Testis (tissue), 3 donors: ENCODE results near the gene UCK2. TPM values are rescaled to one million over a fixed set of nuclear protein-coding genes. Genes with fewer than 3 reads are reported as not detected.

Experiments
- DNase-seq: peaks from one replicate; pipeline ENCODE4 v3.0.0-alpha.2; 2019
- H3K27ac ChIP-seq, 2 donors: fragments of 200-600 bp; sonication (generic); one replicate each; pipeline ENCODE4 v1.5.1; 2019
- H3K27me3 ChIP-seq: fragments of 200-600 bp; sonication (generic); one replicate; pipeline ENCODE4 v1.5.1; 2019
- H3K36me3 ChIP-seq: fragments of 200-600 bp; sonication (generic); one replicate; pipeline ENCODE4 v1.5.1; 2017; ENCODE audit warnings: low read depth; ENCODE audit errors: missing control alignments
- H3K4me1 ChIP-seq: fragments of 200-600 bp; sonication (generic); one replicate; pipeline ENCODE4 v1.5.1; 2019
- H3K4me3 ChIP-seq, 2 donors: fragments of 200-600 bp; sonication (generic); one replicate each; pipeline ENCODE4 v1.5.1; 2017 to 2019
- H3K9me3 ChIP-seq: fragments of 200-600 bp; sonication (generic); one replicate; pipeline ENCODE4 v1.5.1; 2017
- CTCF ChIP-seq, 3 experiments: fragments of 450-650 bp in 2 of 3; fragments of 200-600 bp in 1 of 3; sonication (generic) in 1 of 3; IDR thresholded peaks; one replicate each; pipeline ENCODE4 v1.5.1; 2016 to 2019; ENCODE audit warnings: antibody characterized with exemption in 3 of 3, mild to moderate bottlenecking in 2 of 3, moderate library complexity in 1 of 3
- POLR2A ChIP-seq: fragments of 450-650 bp; IDR thresholded peaks from one replicate; pipeline ENCODE4 v1.6.1; 2017; ENCODE audit warnings: antibody characterized with exemption, mild to moderate bottlenecking, moderate library complexity
- WGBS, 2 donors: methylation state at CpG; one replicate each; pipeline ENCODE4 v1.1.5; 2018; 5-methylcytosine and 5-hydroxymethylcytosine counted together
- intact Hi-C: fragments of 100-400 bp; cut with DNase I; formaldehyde crosslinking; loops from one replicate; pipeline ENCODE4 v1.15.1; 2023; ENCODE audit warnings: low total_unique reads
- polyA plus RNA-seq: library from polyadenylated mRNA; stranded (reverse); fragments of 350-450 nt; fragmentation: Illumina TruSeq; extraction: RNeasy Lipid Tissue Mini Kit (QIAGEN cat#74804); gene quantifications from one replicate; pipeline ENCODE4 v1.2.3, GENCODE V29; 2014; ENCODE audit warnings: low read depth, low replicate concordance; ENCODE audit not compliant: insufficient read depth
- total RNA-seq, 2 donors: library from RNA; depleted of rRNA; stranded (reverse); fragments of >200 nt; gene quantifications; one replicate each; pipeline ENCODE4 v1.2.3, GENCODE V29; 2016

UCK2 gene
- total and polyA plus RNA-seq, 3 donors from 2014 or later: 27.6 to 29.9 (median 29.7) TPM

- no peak for TF ChIP-seq CTCF (IDR thresholded peaks at IDR 0.05)
- DNase-seq: no peak
- intact Hi-C loops: no loop called here
- WGBS, 2 donors: 91 to 92% methylated on average over 8 of the region's 8 CpGs
- H3K9me3 ChIP-seq: no peaks in the 10 kb centered on the region
- H3K4me3 ChIP-seq: no peak overlapping the region
- H3K4me1 ChIP-seq: no peaks in the 10 kb centered on the region
- H3K27ac ChIP-seq: no peak overlapping the region
- H3K36me3 ChIP-seq: no peaks in the 10 kb centered on the region
- no peaks in the 10 kb centered on the region for H3K27me3 ChIP-seq
These were observed 29.8 kb downstream of the UCK2 start for GRCh38 chr1:165857046-165857801.

GRCh38 chr1:165858364-165858823, 31.0 kb downstream of the UCK2 start:
- WGBS, 2 donors: 43 to 72% methylated on average over 1 to 3 of the region's 3 CpGs
- no peak for DNase-seq
- TF ChIP-seq POLR2A (no peak), CTCF (IDR thresholded peaks at IDR 0.05) (no peak)
- no peaks in the 10 kb centered on the region for H3K27me3 ChIP-seq
- no peaks in the 10 kb centered on the region for H3K4me1 ChIP-seq
- no peak overlapping the region for H3K4me3 ChIP-seq
- no peak overlapping the region for H3K27ac ChIP-seq
- H3K36me3 ChIP-seq: no peaks in the 10 kb centered on the region
- no peaks in the 10 kb centered on the region for H3K9me3 ChIP-seq
- intact Hi-C loops: no loop called here

GRCh38 chr1:165858967-165859845, 31.8 kb downstream of the UCK2 start:
- Histone ChIP-seq H3K27me3 (no peaks in the 10 kb centered on the region), H3K4me3 (no peak overlapping the region), H3K36me3 (no peaks in the 10 kb centered on the region), H3K4me1 (no peaks in the 10 kb centered on the region), H3K27ac (no peak overlapping the region), H3K9me3 (no peaks in the 10 kb centered on the region)
- TF ChIP-seq CTCF (IDR thresholded peaks at IDR 0.05) (no peak), POLR2A (no peak)
- DNase-seq: no peak
- intact Hi-C loops: no loop called here
- 67 to 87% methylated on average over 6 to 10 of the region's 10 CpGs for WGBS, 2 donors

- TF ChIP-seq POLR2A (no peak), CTCF (IDR thresholded peaks at IDR 0.05) (no peak)
These were observed 32.7 kb downstream of the UCK2 start for GRCh38 chr1:165860065-165860464.

More at GRCh38 chr1:165860065-165860464, 32.7 kb downstream of the UCK2 start:
- no peak for DNase-seq
- H3K4me3 ChIP-seq: no peak overlapping the region
- 89 to 95% methylated on average over 2 of the region's 2 CpGs for WGBS, 2 donors
- H3K9me3 ChIP-seq: no peaks in the 10 kb centered on the region
- no peak overlapping the region for H3K27ac ChIP-seq
- intact Hi-C loops: no loop called here
- H3K36me3 ChIP-seq: no peaks in the 10 kb centered on the region
- no peaks in the 10 kb centered on the region for H3K4me1 ChIP-seq
- H3K27me3 ChIP-seq: no peaks in the 10 kb centered on the region
